HG03558 (cell line): ENCODE results near the gene GMDS.

ENCODE experiments used
- ATAC-seq: cut with Tn5 transposase; IDR thresholded peaks from one replicate; pipeline ENCODE4 v1.9.1; 2021; ENCODE audit warnings: moderate number of reproducible peaks; ENCODE audit not compliant: unreplicated experiment; ENCODE audit errors: extremely low read depth

GMDS gene

DNA sequence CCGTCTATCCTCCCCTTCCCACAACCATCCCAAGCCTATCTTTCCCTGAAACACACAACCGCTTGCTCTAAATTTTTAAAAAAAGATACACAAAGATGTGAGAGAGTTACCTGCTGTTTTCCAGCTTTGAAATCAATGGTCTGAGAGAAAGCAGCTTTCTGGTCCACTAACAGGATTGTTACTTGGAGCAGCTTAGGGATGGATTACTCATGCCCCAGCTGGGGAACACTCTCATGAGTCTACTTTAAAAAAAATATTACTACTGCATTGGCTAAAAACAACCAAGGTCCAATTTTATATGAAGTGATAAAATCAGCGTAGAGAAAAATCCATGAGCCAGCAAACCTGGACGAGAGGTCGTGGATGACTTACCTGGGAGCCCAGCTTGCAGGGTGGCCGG lies 665.3 kb downstream of the GMDS start:
- ATAC-seq: no peak

DNA sequence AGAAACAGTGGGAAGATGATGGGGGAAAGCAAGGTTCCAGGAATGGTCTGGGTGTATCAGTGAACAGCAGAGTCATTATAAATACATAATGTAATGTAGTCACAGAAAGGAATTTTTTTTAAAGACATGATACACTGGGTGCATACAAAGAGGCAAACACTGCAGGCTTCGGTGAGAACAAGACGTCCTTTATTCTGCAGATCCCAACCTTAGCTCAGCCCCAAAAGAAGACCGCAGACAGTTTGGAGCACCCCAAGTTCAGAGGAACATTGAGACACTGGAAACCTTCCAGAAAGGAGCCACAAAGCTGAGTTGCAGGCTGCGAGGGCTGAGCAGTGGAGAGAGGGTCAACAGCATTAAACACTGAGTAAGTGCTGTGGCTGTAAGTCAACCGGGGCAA lies 666.3 kb downstream of the GMDS start:
- ATAC-seq: no peak

DNA sequence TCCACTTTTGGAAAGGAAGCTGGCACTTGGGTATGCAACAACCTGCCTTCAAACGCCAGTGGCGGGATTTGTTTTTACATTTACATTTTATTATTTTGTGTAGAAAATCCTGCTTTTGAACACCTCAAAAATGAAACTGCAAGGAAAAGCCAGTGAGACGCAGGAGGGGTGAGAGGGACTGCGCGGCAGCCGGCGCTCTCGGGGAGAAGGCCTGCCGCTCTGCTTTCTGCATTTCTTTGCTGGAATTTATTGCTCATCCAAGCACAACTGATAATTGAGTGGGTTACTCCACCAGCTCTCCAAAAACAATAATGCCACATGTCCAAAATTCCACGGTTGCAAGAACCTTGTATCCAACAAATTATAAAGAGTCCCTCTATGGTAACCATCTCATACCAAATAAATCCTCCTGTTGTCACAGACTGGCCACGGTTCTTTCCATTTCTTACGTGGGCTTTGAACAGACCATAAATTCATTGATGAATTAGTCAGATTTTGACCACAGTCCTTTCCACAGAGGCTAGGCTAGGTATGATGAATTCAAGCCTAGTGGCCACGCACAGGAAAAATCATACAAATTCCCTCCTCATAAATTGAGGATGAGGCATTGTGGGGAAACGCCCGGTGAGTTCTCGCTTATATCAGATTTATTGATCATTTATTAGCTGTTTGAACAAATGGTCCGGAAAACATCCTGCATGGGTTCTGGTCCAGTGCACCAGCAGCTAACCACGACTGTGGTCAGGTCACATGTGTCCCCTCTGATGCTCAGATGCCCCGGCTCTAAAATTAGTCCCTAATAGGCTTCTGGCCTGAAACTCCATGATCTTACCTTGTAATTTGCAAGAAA lies 667.3 kb downstream of the GMDS start:
- no peak for ATAC-seq

DNA sequence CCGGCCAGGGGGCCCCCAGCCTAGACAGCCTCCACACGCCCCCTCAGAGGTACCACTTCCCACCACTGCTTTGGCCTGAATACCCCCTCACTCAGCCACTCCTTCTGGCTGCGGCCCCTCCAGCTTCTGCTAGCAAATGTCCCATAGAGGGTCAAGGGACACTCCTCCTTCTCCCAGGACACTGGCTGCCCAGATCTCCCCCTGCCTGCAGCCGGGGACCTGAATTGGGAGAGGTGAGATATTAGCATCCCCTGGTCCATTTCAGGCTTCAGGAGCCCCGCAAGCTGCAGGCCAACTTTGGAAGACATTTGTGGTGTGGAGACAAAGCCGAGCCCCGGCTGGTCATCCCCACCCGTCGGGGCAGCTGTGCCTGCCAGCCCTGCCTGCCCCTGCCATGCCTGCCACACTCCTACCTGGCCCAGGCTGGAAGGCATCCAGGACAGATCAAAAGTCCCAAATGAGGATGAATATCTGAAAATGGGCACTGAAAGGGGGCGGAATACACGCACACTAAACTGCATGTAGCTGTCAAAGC lies 668.2 kb downstream of the GMDS start:
- no peak for ATAC-seq

DNA sequence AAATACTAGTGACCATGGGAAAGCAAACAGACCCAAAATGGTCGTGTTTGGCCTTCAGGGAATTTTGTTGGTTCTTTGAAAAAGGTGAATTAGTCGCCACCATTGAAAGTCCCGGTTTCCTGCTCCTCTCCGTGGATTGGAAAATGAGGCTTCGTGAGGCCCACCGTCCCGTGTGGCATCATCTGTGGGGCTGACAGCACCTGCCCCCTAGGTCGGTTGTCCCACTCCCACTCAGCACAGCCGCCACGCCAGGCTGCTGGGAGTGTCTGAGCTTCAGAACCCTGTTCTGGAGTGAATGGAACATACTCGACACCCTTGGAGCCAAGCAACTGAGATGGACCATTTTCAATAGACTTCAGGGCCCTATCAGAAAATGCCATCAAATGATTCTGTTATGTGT lies 668.7 kb downstream of the GMDS start:
- ATAC-seq: no peak

DNA sequence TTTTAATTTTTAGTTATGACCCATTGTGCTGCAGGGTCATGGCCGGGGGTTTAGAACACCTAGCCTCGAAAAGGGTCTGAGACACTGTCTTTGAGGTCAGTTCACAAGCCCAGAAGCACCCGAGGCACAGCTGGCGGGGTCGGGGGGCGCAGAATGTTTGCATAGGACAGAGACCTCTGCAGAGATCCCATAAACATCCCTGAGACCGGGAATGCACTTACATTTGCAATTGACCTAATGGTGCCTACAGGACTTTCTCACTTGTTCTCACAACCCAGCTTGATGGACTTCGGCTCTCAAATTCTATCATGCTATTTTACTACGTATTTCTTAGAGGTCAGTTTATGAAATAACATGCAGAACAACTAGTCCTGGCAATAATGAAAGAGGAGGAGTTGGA lies 669.2 kb downstream of the GMDS start:
- no peak for ATAC-seq

DNA sequence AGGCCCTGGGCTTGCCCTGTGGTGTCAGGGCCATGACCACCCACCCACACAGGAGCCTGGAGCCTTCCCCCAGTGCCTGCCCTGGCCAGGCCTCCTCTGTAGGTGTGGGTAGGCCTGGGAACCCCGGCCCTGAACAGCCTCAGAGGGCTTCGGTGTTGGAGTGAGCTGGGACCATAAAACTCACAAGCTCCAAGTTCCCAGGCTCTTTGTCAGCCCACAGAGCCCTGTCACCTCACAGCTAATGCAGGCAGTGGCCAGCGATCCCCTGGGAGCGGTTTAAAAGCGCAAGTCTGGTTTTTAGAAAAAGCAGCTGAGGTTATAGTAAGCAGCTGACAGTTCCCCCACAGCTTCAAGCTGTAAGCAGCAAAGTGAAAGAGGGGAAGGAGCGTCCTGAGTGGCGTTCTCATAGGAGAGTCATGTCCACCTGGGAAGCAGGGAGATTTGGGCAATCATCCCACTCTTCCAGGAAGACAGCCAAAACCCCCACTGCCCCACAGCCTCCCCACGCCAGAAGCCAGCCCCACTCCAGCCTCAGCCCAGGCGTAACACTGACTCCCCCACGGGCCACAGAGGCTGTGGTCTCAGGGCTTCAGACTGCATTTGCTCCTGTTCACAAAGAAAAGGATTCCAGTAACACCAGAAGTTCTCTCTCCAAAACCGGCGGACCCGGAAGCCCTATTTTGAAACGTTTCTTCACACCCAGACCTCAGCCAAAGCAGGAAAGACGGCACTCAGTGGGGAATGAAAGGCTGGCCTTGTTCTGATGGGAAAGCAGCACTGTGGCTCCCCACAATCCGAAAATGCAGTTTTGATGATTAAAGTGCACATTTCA lies 670.0 kb downstream of the GMDS start:
- ATAC-seq: no peak

DNA sequence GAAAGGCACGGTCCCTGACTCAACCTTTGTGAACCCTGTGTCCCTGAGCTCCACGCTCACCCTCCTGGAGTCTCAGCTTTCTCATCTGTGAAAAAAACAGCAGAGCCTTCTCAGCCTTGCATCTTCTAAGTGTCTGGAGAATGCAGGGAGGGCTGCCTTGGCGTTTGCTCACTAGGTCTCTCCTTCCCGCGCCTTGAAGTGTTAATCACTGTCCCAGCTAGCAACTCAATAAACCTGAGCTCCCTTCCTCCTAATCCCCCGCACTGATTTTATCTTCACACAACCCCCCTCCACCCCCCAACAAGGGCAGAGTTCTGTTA lies 670.6 kb downstream of the GMDS start:
- no peak for ATAC-seq

DNA sequence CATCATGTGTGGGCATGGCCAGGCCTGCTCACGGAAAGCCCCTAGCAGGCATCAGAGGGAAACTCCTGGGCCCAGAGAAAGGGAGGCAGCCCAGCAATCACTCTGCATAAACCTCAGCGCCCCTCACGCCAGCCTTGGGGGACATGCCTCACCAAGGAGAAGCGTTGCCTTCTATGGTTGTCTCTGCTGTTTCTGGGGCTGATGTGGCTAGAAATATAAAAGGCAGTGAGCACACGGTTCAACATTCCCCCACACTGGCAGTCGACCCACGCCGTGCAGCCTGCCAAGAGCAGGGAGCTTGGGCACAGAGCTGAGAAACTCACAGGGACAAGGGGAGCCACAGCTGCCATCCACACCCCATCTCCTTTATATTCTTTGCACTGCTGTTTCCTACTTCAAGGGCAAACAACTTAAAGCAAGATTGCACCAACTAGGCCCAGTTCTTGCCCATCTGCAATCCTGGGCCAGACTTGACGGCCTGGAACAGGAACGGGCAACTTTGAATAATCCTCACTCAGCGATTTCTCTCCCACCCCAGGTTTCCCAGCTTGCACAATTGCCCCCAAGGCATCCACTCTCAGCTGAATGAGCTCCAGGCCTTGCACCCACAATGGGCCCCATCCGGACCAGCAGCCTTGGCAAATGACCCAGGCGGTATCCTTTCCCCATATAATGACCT lies 671.2 kb downstream of the GMDS start:
- no peak for ATAC-seq
